Calu3 (cell line): ENCODE results near the gene KCNT1. TPM values are rescaled to one million over a fixed set of nuclear protein-coding genes. Genes with fewer than 3 reads are reported as not detected.

Experiments used
- Bru-seq: library from RNA; stranded (reverse); fragments of 400-500 nt; gene quantifications from one replicate; lab custom pipeline; 2021; lab: Mats Ljungman, UMichigan
- BruChase-seq, 2 experiments: library from RNA; stranded (reverse); fragments of 400-500 nt; gene quantifications; one replicate each; lab custom pipeline; 2021; lab: Mats Ljungman, UMichigan
- BruUV-seq: library from RNA; stranded (reverse); fragments of 400-500 nt; replicated peaks from 2 replicates; lab custom pipeline; 2021; lab: Mats Ljungman, UMichigan
- CTCF ChIA-PET: fragments of 300-600 bp; sonication (Branson Sonifier 250); formaldehyde crosslinking; loops from one replicate; lab custom pipeline; 2022; ENCODE audit warnings: antibody characterized with exemption; lab: Charles Lee
- DNase-seq: peaks from one replicate; pipeline ENCODE4 v3.0.0; 2022
- H3K27ac Mint-ChIP-seq: one replicate; pipeline ENCODE4 v1.8.0; 2022; ENCODE audit warnings: mixed read lengths; ENCODE audit not compliant: unreplicated experiment
- H3K27me3 Mint-ChIP-seq: one replicate; pipeline ENCODE4 v1.8.0; 2022; ENCODE audit warnings: mixed read lengths; ENCODE audit not compliant: unreplicated experiment
- H3K36me3 Mint-ChIP-seq: one replicate; pipeline ENCODE4 v1.8.0; 2022; ENCODE audit warnings: mild to moderate bottlenecking, moderate library complexity, mixed read lengths; ENCODE audit not compliant: insufficient read depth, unreplicated experiment
- H3K4me1 Mint-ChIP-seq: one replicate; pipeline ENCODE4 v1.8.0; 2022; ENCODE audit warnings: mild to moderate bottlenecking, low read depth, mixed read lengths; ENCODE audit not compliant: unreplicated experiment
- H3K4me3 Mint-ChIP-seq: one replicate; pipeline ENCODE4 v1.8.0; 2022; ENCODE audit warnings: mild to moderate bottlenecking, low read depth, moderate library complexity, mixed read lengths; ENCODE audit not compliant: unreplicated experiment
- H3K9me3 Mint-ChIP-seq: one replicate; pipeline ENCODE4 v1.8.0; 2022; ENCODE audit warnings: low read depth, mixed read lengths; ENCODE audit not compliant: unreplicated experiment
- CTCF ChIP-seq: fragments of 200-600 bp; IDR thresholded peaks from one replicate; pipeline ENCODE4 v1.8.0; 2022; ENCODE audit warnings: antibody characterized with exemption; ENCODE audit not compliant: unreplicated experiment
- intact Hi-C: fragments of 100-400 bp; cut with micrococcal nuclease; formaldehyde crosslinking; loops from one replicate; pipeline ENCODE4 v1.10.0; 2022; ENCODE audit not compliant: unreplicated experiment
- long read RNA-seq: library from polyadenylated mRNA; stranded (forward); transcript quantifications from one replicate; pipeline ENCODE4 v2.0.0, GENCODE V29; 2022
- total RNA-seq: library from RNA; stranded (reverse); gene quantifications from 2 replicates; pipeline ENCODE4 v1.2.3, GENCODE V29; 2022

The KCNT1 gene
- total RNA-seq = not detected in 2 replicates
- not detected for Bru-seq, nascent RNA
- not detected for BruChase-seq, experiment 1, labeled RNA remaining after a 6-hour chase
- not detected for BruChase-seq, experiment 2, labeled RNA remaining after a 2-hour chase
- long read RNA-seq, partial matches to known transcripts = 0 of 1 reads
- long read RNA-seq, other reads (novel, unspliced or antisense) = 1 of 1 reads

DNA sequence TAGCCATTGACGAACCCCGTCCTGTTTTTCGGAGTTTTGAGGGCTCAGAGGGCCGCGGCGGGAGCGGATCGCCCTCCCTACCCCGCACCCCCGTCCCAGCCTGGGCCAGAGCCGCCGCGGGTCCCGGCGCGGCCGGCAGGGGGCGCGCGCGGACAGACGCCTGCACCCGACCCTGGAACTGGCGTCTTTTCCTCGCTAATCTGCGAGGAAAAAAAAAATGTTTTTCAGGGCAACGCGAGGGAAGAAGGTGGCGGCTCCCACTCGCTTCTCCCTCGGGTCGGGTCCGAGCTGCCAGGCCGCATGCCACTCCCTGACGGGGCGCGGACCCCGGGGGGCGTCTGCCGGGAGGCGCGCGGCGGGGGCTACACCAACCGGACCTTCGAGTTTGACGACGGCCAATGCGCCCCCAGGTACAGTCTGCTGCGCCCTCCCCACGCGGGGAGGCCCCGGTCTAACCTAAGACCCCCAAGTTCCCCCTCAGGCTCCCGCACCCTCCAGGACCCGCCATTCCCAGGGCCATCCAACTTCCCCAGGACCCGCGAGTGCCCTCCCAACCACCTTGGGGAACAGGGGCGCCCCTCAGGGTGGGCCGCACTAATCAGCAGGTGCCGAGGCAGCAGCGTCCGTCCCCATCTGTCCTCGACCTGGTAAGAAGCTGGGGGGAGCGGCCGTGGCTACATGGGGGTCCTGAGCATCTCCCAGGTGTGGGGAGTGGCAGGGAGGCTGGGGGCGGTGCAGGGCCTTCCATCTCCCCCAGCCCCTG is at the start of gene KCNT1:
TSS of gene KCNT1 (plus strand) at position 227 of the 763 bp plus-strand sequence. CDS start at position 301, 74 bp downstream.
- Mint-ChIP-seq H3K9me3 (no peaks in the 10 kb centered on the region), H3K4me3 (no peak within 1 kb of the TSS), H3K27ac (no peak within 1 kb of the TSS), H3K4me1 (no peaks in the 10 kb centered on the region), H3K27me3 (peaks cover 19% of the 10 kb centered on the region), H3K36me3 (no peaks in the 10 kb centered on the region)
- TF ChIP-seq CTCF = peak; percentile 62
- BruUV-seq = no TSS peak
- CTCF ChIA-PET = no interaction called here
- intact Hi-C loops = no loop called here
- peak; percentile 62 for DNase-seq

DNA sequence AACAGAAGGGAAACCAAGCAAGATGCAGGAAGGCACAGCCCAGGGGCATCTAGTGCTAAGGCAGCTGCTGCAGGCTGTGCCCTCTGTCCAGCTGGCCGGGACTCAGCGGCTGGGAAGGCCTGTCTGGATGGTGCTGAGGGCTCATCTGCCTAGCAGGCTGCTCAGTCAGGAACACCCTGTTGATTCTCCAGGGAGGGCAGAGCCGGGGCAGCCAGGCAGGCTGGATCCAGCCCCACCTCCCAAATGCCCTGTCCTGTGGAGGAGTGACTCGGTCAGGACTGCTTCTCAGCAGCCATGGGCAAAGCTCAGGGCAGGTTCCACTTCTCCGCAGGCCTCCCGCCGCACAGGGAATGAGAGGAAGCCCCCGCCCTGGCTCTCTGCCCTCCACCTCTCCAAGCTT is 46.7 kb upstream of the KCNT1 start:
- no peak for TF ChIP-seq CTCF
- CTCF ChIA-PET = no interaction called here
- Mint-ChIP-seq H3K27me3 (peaks cover 29% of the 10 kb centered on the region), H3K4me1 (no peaks in the 10 kb centered on the region), H3K36me3 (no peaks in the 10 kb centered on the region), H3K4me3 (no peak overlapping the region), H3K27ac (no peak overlapping the region), H3K9me3 (peaks cover 4% of the 10 kb centered on the region)
- no TSS peak for BruUV-seq
- no peak for DNase-seq
- intact Hi-C loops = no loop called here

- no TSS peak for BruUV-seq
- Mint-ChIP-seq H3K27me3 (peaks cover 29% of the 10 kb centered on the region), H3K4me3 (no peak overlapping the region), H3K4me1 (no peaks in the 10 kb centered on the region), H3K36me3 (no peaks in the 10 kb centered on the region), H3K27ac (no peak overlapping the region), H3K9me3 (no peaks in the 10 kb centered on the region)
- CTCF ChIA-PET = no interaction called here
- TF ChIP-seq CTCF = no peak
- intact Hi-C loops = no loop called here
- DNase-seq = no peak
Observed at GRCh38 chr9:135657416-135657815, 44.6 kb upstream of the KCNT1 start.

- no peaks in the 10 kb centered on the region for H3K9me3 Mint-ChIP-seq
- no TSS peak for BruUV-seq
- H3K27me3 Mint-ChIP-seq = peaks cover 25% of the 10 kb centered on the region
- TF ChIP-seq CTCF = no peak
- no peak overlapping the region for H3K4me3 Mint-ChIP-seq
- no peak for DNase-seq
- intact Hi-C loops = no loop called here
- no peaks in the 10 kb centered on the region for H3K4me1 Mint-ChIP-seq
- no peak overlapping the region for H3K27ac Mint-ChIP-seq
- H3K36me3 Mint-ChIP-seq = no peaks in the 10 kb centered on the region
- CTCF ChIA-PET = no interaction called here
Observed at GRCh38 chr9:135659252-135659651, 42.7 kb upstream of the KCNT1 start.
